Ishikawa (cell line): ENCODE measurements around the gene RAI14.
A peak's percentile ranks its signal among the peaks of the same experiment; 100 is the strongest.

Experiments
- CEBPB ChIP-seq: IDR thresholded peaks from 2 replicates; pipeline ENCODE4 v1.6.1; 2012
- CREB1 ChIP-seq: IDR thresholded peaks from 2 replicates; pipeline ENCODE4 v1.6.1; 2012; ENCODE audit warnings: low read depth
- EGR1 ChIP-seq: IDR thresholded peaks from 2 replicates; pipeline ENCODE4 v1.6.1; 2012
- EP300 ChIP-seq: IDR thresholded peaks from 2 replicates; pipeline ENCODE4 v1.6.1; 2012; ENCODE audit warnings: borderline replicate concordance
- FOXM1 ChIP-seq: IDR thresholded peaks from 2 replicates; pipeline ENCODE4 v1.6.1; 2012; ENCODE audit warnings: low read depth, borderline replicate concordance
- NFIC ChIP-seq: IDR thresholded peaks from 2 replicates; pipeline ENCODE4 v1.6.1; 2012
- RAD21 ChIP-seq: IDR thresholded peaks from 2 replicates; pipeline ENCODE4 v1.6.1; 2012; ENCODE audit warnings: low read depth
- TAF1 ChIP-seq: IDR thresholded peaks from 2 replicates; pipeline ENCODE4 v1.6.1; 2012; ENCODE audit warnings: low read depth, mild to moderate bottlenecking
- TCF12 ChIP-seq: IDR thresholded peaks from 2 replicates; pipeline ENCODE4 v1.6.1; 2012; ENCODE audit warnings: low read depth
- TEAD4 ChIP-seq: IDR thresholded peaks from 2 replicates; pipeline ENCODE4 v1.6.1; 2012
- YY1 ChIP-seq: IDR thresholded peaks from 2 replicates; pipeline ENCODE4 v1.6.1; 2012; ENCODE audit warnings: low read depth
- ZBTB7A ChIP-seq: IDR thresholded peaks from 2 replicates; pipeline ENCODE4 v1.6.1; 2012; ENCODE audit warnings: low read depth
- TF ChIP-seq, protein P1 (sequence below): IDR thresholded peaks from 2 replicates; pipeline ENCODE4 v1.6.1; 2012; ENCODE audit warnings: low read depth, mild to moderate bottlenecking
- TF ChIP-seq, protein P2 (sequence below): IDR thresholded peaks from 2 replicates; pipeline ENCODE4 v1.6.1; 2012
- TF ChIP-seq, protein P3 (sequence below): IDR thresholded peaks from 2 replicates; pipeline ENCODE4 v1.6.1; 2012

The RAI14 gene

DNA sequence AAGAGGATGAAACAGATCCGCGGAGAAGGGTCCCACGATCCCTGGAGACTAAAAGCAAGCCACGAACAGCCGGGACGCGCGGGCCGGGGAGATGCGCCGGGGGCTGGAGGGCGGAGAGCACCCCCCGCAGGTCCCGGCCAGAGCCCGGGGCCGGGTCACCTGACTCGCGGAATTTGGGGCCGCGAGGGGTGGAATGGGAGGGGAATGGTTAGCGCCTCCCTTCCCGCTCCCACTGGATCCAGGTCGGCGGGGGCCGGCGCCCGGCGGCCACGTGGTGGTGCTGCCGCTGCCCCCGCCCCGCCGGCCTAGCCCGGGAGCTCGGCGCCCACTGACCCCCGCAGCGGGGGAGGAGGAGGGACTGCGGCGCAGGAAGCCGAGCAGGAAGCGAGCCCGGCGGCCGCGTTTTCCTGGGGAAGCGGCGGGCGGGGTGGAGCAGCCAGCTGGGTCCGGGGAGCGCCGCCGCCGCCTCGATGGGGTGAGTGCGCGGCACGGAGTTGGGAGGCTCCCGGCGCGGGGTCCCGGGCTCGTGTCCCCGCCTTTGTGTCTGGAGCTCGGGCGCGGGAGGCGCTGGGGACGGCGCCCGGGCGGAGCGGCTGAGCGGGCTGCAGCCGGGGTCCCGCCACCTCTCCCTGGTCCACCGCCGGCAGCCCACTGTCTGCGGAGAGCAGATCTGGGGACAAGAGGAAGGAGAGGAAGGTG is at the start of gene RAI14:
TSS of gene RAI14 (plus strand) at position 328 of the 699 bp plus-strand sequence. CDS start 30,592 bp downstream, outside the sequence.
- TF ChIP-seq, protein P1, sequence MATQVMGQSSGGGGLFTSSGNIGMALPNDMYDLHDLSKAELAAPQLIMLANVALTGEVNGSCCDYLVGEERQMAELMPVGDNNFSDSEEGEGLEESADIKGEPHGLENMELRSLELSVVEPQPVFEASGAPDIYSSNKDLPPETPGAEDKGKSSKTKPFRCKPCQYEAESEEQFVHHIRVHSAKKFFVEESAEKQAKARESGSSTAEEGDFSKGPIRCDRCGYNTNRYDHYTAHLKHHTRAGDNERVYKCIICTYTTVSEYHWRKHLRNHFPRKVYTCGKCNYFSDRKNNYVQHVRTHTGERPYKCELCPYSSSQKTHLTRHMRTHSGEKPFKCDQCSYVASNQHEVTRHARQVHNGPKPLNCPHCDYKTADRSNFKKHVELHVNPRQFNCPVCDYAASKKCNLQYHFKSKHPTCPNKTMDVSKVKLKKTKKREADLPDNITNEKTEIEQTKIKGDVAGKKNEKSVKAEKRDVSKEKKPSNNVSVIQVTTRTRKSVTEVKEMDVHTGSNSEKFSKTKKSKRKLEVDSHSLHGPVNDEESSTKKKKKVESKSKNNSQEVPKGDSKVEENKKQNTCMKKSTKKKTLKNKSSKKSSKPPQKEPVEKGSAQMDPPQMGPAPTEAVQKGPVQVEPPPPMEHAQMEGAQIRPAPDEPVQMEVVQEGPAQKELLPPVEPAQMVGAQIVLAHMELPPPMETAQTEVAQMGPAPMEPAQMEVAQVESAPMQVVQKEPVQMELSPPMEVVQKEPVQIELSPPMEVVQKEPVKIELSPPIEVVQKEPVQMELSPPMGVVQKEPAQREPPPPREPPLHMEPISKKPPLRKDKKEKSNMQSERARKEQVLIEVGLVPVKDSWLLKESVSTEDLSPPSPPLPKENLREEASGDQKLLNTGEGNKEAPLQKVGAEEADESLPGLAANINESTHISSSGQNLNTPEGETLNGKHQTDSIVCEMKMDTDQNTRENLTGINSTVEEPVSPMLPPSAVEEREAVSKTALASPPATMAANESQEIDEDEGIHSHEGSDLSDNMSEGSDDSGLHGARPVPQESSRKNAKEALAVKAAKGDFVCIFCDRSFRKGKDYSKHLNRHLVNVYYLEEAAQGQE: no peak
- TF ChIP-seq CEBPB: no peak
- TF ChIP-seq FOXM1: no peak
- TF ChIP-seq, protein P2, sequence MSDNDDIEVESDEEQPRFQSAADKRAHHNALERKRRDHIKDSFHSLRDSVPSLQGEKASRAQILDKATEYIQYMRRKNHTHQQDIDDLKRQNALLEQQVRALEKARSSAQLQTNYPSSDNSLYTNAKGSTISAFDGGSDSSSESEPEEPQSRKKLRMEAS: peak; percentile 65; the same call in 1 of the 2 replicates
- TF ChIP-seq TCF12: peak; percentile 49; the same call in 1 of the 2 replicates
- TF ChIP-seq, protein P3, sequence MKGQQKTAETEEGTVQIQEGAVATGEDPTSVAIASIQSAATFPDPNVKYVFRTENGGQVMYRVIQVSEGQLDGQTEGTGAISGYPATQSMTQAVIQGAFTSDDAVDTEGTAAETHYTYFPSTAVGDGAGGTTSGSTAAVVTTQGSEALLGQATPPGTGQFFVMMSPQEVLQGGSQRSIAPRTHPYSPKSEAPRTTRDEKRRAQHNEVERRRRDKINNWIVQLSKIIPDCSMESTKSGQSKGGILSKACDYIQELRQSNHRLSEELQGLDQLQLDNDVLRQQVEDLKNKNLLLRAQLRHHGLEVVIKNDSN: peak; percentile 88
- TF ChIP-seq EGR1: peak; percentile 69
- no peak; the same call in 1 of the 2 replicates for TF ChIP-seq RAD21
- TF ChIP-seq ZBTB7A: peak; percentile 92
- TF ChIP-seq NFIC: no peak
- no peak for TF ChIP-seq CREB1
- peak; percentile 18; the same call in 1 of the 2 replicates for TF ChIP-seq EP300
- TF ChIP-seq TAF1: 0 out of 2 replicates have a peak, but pooled peaks have one; percentile 57
- no peak for TF ChIP-seq YY1
- peak; percentile 61; the same call in 1 of the 2 replicates for TF ChIP-seq TEAD4

DNA sequence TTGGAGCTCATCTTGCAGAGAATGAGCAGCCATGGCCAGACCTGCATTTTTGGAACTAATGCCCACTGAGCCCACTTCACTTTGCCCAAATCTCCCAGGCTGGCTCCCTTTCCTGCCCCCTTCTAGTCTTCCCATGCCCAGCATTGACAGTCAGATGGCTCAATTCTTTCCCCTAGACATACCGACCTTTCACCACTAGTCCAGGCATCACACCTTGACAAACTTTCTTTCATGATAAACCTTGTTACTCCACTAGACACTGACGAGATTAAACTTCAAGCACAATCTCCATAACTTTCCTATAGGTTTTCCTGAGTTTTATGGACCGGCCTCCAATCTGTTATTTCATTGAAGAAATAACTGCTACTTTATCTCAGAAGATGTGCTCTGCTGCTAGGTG is 47.8 kb upstream of the RAI14 start:
- TF ChIP-seq TAF1 (no peak), EGR1 (no peak), TCF12 (no peak), FOXM1 (no peak), EP300 (no peak), RAD21 (no peak), TEAD4 (no peak), YY1 (no peak), CREB1 (no peak), ZBTB7A (no peak)
- TF ChIP-seq, protein P1: no peak
- TF ChIP-seq, protein P3: no peak

DNA sequence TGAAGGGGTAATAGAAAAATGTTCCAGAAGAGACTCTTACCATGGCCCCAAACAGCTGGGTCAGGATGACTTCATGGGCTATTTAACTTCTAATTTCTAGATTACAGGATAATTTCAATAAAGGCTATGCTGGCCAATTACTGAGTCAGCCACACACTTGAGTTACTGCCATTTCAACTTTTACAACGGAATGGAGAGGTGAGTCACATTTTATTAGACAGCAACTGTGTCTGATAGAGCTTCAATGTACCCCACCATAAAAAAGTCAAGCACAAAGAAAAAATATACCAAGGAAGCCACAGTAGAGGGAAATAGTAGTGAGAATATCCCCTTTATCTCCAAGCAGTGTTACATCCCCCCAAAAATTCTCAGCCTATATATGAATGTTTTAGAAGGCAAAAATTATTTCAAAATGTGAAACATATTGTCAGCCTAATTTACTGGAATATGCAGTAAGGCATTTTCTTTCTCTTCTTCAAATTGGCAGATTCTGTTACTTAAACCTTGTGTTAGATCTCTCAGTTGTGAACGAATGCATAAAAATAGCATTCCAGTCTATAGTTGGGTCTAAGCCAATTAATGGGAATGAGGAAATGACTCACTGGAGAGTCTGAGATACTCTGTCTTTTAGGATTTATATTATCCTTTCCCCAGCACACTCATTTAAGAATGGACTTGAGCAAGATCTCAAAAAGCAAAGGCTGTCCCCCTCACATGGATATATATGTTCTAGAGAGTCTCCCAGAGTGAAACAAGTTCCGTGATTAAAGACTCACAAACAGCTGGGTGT is 47.1 kb upstream of the RAI14 start:
- TF ChIP-seq, protein P3: no peak
- TF ChIP-seq EP300: peak; percentile 73
- peak; percentile 28; the same call in 1 of the 2 replicates for TF ChIP-seq FOXM1
- no peak for TF ChIP-seq TAF1
- TF ChIP-seq TCF12: peak; percentile 61
- peak; percentile 69; the same call in 1 of the 2 replicates for TF ChIP-seq TEAD4
- TF ChIP-seq NFIC: peak; percentile 80

DNA sequence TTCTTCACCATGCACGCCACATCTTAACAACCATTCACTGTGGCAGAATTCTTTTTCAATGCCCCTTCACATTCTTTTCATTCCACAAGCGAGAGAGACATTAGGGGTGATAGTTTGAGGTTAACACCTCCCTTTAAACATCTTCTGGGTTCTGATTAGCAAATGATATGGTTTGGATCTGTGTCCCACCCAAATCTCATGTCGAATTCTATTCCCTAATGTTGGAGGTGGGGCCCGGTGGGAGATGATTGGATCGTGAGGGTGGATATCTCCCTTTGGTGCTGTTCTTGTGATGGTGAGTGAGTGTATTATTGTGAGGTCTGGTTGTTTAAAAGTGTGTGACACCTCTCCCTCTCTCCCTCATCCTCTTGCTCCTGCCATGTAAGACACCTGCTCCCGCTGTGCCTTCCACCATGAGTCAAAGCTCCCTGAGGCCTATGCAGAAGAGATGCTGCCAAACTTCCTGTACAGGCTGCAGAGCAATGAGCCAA is 46.1 kb upstream of the RAI14 start:
- TF ChIP-seq NFIC: no peak
- peak; percentile 58 for TF ChIP-seq TEAD4
- TF ChIP-seq TAF1: no peak
- no peak for TF ChIP-seq RAD21
- no peak for TF ChIP-seq ZBTB7A
- TF ChIP-seq FOXM1: no peak
- TF ChIP-seq, protein P1: no peak
- no peak for TF ChIP-seq CEBPB
